Measurements from ENCODE around the gene CLEC17A. TPM values are rescaled to one million over a fixed set of nuclear protein-coding genes. Genes with fewer than 3 reads are reported as not detected.
"Not testable (repeated sequence)": the region's sequence is repeated elsewhere in the genome, so short reads cannot be mapped to it uniquely, and the experiment has no call there.

CLEC17A gene
- total RNA-seq, 2 experiments from 2014 or later = 27.4 to 51.1 TPM

- Histone ChIP-seq H3K36me3 (ENCODE audit: insufficient read depth, low read length) (peaks cover 45% of the 10 kb centered on the region), H3K27ac (ENCODE audit: low read depth, low read length, poor library complexity, severe bottlenecking) (no peak overlapping the region), H3K9me2 (ENCODE audit: insufficient read depth, low read length) (no peaks in the 10 kb centered on the region), H3K4me1 (ENCODE audit: insufficient read depth, low read length, poor library complexity, severe bottlenecking) (peaks cover 24% of the 10 kb centered on the region), H2AFZ (ENCODE audit: low read length) (no peak overlapping the region), H4K20me1 (ENCODE audit: insufficient read depth, low read length) (no peaks in the 10 kb centered on the region), H3K4me2 (ENCODE audit: low read length) (no peak overlapping the region), H3K79me2 (ENCODE audit: insufficient read depth, low read depth, low read length) (peaks cover 14% of the 10 kb centered on the region; the same call in 1 of the 2 replicates), H3K9me3 (ENCODE audit: low read length) (no peaks in the 10 kb centered on the region), H3K4me3 (ENCODE audit: low read depth, low read length, poor library complexity, severe bottlenecking) (no peak overlapping the region)
- intact Hi-C loops (cut with micrococcal nuclease; ENCODE audit: unreplicated experiment) = no loop called here
- BruUV-seq (replicated peaks) = no TSS peak
- DNase-seq (ENCODE audit: low spot score) = no peak
- POLR2A ChIA-PET = no interaction called here
- CTCF ChIA-PET (ENCODE audit: unreplicated experiment) = no interaction called here
- TF ChIP-seq EZH2phosphoT487 (IDR thresholded peaks at IDR 0.05; ENCODE audit: borderline replicate concordance, low read depth, low read length) (no peak), CTCF (conservative IDR thresholded peaks at IDR 0.05; ENCODE audit: low read length) (no peak)
These were observed 20.0 kb upstream of the CLEC17A start for GRCh38 chr19:14562660-14563589.

- no peak overlapping the region for H3K27ac ChIP-seq (ENCODE audit: low read depth, low read length, poor library complexity, severe bottlenecking)
- H4K20me1 ChIP-seq (ENCODE audit: insufficient read depth, low read length) = no peaks in the 10 kb centered on the region
- ChIA-PET CTCF (ENCODE audit: unreplicated experiment) (no interaction called here), POLR2A (no interaction called here)
- no peak overlapping the region for H3K4me3 ChIP-seq (ENCODE audit: low read depth, low read length, poor library complexity, severe bottlenecking)
- peaks cover 20% of the 10 kb centered on the region for H3K4me1 ChIP-seq (ENCODE audit: insufficient read depth, low read length, poor library complexity, severe bottlenecking)
- TF ChIP-seq EZH2phosphoT487 (IDR thresholded peaks at IDR 0.05; ENCODE audit: borderline replicate concordance, low read depth, low read length) (no peak), CTCF (conservative IDR thresholded peaks at IDR 0.05; ENCODE audit: low read length) (no peak)
- no peak for DNase-seq (ENCODE audit: low spot score)
- intact Hi-C loops (cut with micrococcal nuclease; ENCODE audit: unreplicated experiment) = no loop called here
- peaks cover 14% of the 10 kb centered on the region; the same call in 1 of the 2 replicates for H3K79me2 ChIP-seq (ENCODE audit: insufficient read depth, low read depth, low read length)
- peaks cover 49% of the 10 kb centered on the region for H3K36me3 ChIP-seq (ENCODE audit: insufficient read depth, low read length)
- H3K4me2 ChIP-seq (ENCODE audit: low read length) = no peak overlapping the region
- no TSS peak for BruUV-seq (replicated peaks)
- H2AFZ ChIP-seq (ENCODE audit: low read length) = no peak overlapping the region
- H3K9me2 ChIP-seq (ENCODE audit: insufficient read depth, low read length) = no peaks in the 10 kb centered on the region
- H3K9me3 ChIP-seq (ENCODE audit: low read length) = no peaks in the 10 kb centered on the region
These were observed 19.3 kb upstream of the CLEC17A start for GRCh38 chr19:14563590-14563926.

- Histone ChIP-seq H3K4me2 (ENCODE audit: low read length) (no peak overlapping the region), H3K79me2 (ENCODE audit: insufficient read depth, low read depth, low read length) (peaks cover 12% of the 10 kb centered on the region; the same call in 1 of the 2 replicates), H2AFZ (ENCODE audit: low read length) (no peak overlapping the region), H3K9me3 (ENCODE audit: low read length) (no peaks in the 10 kb centered on the region), H3K36me3 (ENCODE audit: insufficient read depth, low read length) (peaks cover 54% of the 10 kb centered on the region), H3K27ac (ENCODE audit: low read depth, low read length, poor library complexity, severe bottlenecking) (no peak overlapping the region), H3K4me3 (ENCODE audit: low read depth, low read length, poor library complexity, severe bottlenecking) (no peak overlapping the region), H4K20me1 (ENCODE audit: insufficient read depth, low read length) (no peaks in the 10 kb centered on the region), H3K4me1 (ENCODE audit: insufficient read depth, low read length, poor library complexity, severe bottlenecking) (peaks cover 14% of the 10 kb centered on the region), H3K9me2 (ENCODE audit: insufficient read depth, low read length) (no peaks in the 10 kb centered on the region)
- intact Hi-C loops (cut with micrococcal nuclease; ENCODE audit: unreplicated experiment) = no loop called here
- peak; percentile 90 for DNase-seq (ENCODE audit: low spot score)
- BruUV-seq (replicated peaks) = no TSS peak
- TF ChIP-seq EZH2phosphoT487 (IDR thresholded peaks at IDR 0.05; ENCODE audit: borderline replicate concordance, low read depth, low read length) (no peak), CTCF (conservative IDR thresholded peaks at IDR 0.05; ENCODE audit: low read length) (no peak)
- POLR2A ChIA-PET = no interaction called here
- CTCF ChIA-PET (ENCODE audit: unreplicated experiment) = no interaction called here
These were observed 18.8 kb upstream of the CLEC17A start for GRCh38 chr19:14563989-14564651.

- H3K9me3 ChIP-seq (ENCODE audit: low read length); H3K9me2 ChIP-seq (ENCODE audit: insufficient read depth, low read length); H3K4me2 ChIP-seq (ENCODE audit: low read length); H3K79me2 ChIP-seq (ENCODE audit: insufficient read depth, low read depth, low read length); POLR2A ChIA-PET; H4K20me1 ChIP-seq (ENCODE audit: insufficient read depth, low read length); H3K27ac ChIP-seq (ENCODE audit: low read depth, low read length, poor library complexity, severe bottlenecking); H3K4me1 ChIP-seq (ENCODE audit: insufficient read depth, low read length, poor library complexity, severe bottlenecking); BruUV-seq (replicated peaks); intact Hi-C loops (cut with micrococcal nuclease; ENCODE audit: unreplicated experiment); H3K4me3 ChIP-seq (ENCODE audit: low read depth, low read length, poor library complexity, severe bottlenecking); CTCF ChIA-PET (ENCODE audit: unreplicated experiment); DNase-seq (ENCODE audit: low spot score); H2AFZ ChIP-seq (ENCODE audit: low read length): not testable (repeated sequence)
- peaks cover 58% of the 10 kb centered on the region for H3K36me3 ChIP-seq (ENCODE audit: insufficient read depth, low read length)
These were observed 18.1 kb upstream of the CLEC17A start for GRCh38 chr19:14564652-14565297.

Measured in OCI-LY7 (cell line).